ENCODE data around the gene TRMT61A.

- TF ChIP-seq ERF (CRISPR knock-in tag; IDR thresholded peaks at IDR 0.05) = no peak
- TF ChIP-seq, protein P1, sequence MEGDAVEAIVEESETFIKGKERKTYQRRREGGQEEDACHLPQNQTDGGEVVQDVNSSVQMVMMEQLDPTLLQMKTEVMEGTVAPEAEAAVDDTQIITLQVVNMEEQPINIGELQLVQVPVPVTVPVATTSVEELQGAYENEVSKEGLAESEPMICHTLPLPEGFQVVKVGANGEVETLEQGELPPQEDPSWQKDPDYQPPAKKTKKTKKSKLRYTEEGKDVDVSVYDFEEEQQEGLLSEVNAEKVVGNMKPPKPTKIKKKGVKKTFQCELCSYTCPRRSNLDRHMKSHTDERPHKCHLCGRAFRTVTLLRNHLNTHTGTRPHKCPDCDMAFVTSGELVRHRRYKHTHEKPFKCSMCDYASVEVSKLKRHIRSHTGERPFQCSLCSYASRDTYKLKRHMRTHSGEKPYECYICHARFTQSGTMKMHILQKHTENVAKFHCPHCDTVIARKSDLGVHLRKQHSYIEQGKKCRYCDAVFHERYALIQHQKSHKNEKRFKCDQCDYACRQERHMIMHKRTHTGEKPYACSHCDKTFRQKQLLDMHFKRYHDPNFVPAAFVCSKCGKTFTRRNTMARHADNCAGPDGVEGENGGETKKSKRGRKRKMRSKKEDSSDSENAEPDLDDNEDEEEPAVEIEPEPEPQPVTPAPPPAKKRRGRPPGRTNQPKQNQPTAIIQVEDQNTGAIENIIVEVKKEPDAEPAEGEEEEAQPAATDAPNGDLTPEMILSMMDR (IDR thresholded peaks at IDR 0.05 in 2 of 3, conservative IDR thresholded peaks at IDR 0.05 in 1 of 3; ENCODE audit: insufficient read depth in 2 of 3, low read depth in 1 of 3, low read length in 3 of 3) = no peak
- TF ChIP-seq KDM1A (IDR thresholded peaks at IDR 0.05) = no peak
- no peak for TF ChIP-seq ZNF274 (IDR thresholded peaks at IDR 0.05; ENCODE audit: borderline replicate concordance, low read depth, low read length)
- no peak for TF ChIP-seq STAT5B (CRISPR knock-in tag; IDR thresholded peaks at IDR 0.05)
- no peak for TF ChIP-seq CREB3L1 (IDR thresholded peaks at IDR 0.05; ENCODE audit: borderline replicate concordance, low read depth)
- TF ChIP-seq HMG20B (CRISPR knock-in tag; IDR thresholded peaks at IDR 0.05) = no peak
- TF ChIP-seq KLF13 (tag; IDR thresholded peaks at IDR 0.05; ENCODE audit: borderline replicate concordance, low read depth) = no peak
- no peak for TF ChIP-seq EP300 (IDR thresholded peaks at IDR 0.05; ENCODE audit: low read length)
- no peak for TF ChIP-seq TEAD2 (tag; IDR thresholded peaks at IDR 0.05)
- TF ChIP-seq HNRNPH1 (optimal IDR thresholded peaks at IDR 0.05; ENCODE audit: low read depth, low read length) = no peak
- no peak for TF ChIP-seq BHLHE40 (IDR thresholded peaks at IDR 0.05; ENCODE audit: low read length)
- TF ChIP-seq USF1 (CRISPR knock-in tag; IDR thresholded peaks at IDR 0.05) = no peak
- TF ChIP-seq ELK1 (CRISPR knock-in tag; IDR thresholded peaks at IDR 0.05) = no peak
Measured at GRCh38 chr14:103529383-103530365, 678 bp downstream of the TRMT61A start.

Measured in K562 (cell line).